Central memory CD4-positive, alpha-beta T cell (primary cell): Measurements from ENCODE around the gene POLD3.
A peak's percentile ranks its signal among the peaks of the same experiment; 100 is the strongest.

ENCODE experiments used
- DNase-seq: peaks from one replicate; pipeline ENCODE4 v3.0.0; 2022
- total RNA-seq, 3 experiments: gene quantifications; one replicate each; lab custom pipeline; 2026; lab: John Stamatoyannopoulos, UW

POLD3 gene
- 14.9 to 45.0 (median 28.5) reads per million in 3 experiments for total RNA-seq

GRCh38 chr11:74592441-74593362 is at the start of gene POLD3:
POLD3 (plus strand) TSS chr11:74592582; CDS start chr11:74592659, 77 bp downstream.
- peak; percentile 93 for DNase-seq

GRCh38 chr11:74543991-74544390 is 48.4 kb upstream of the POLD3 start:
- DNase-seq: no peak

- no peak for DNase-seq
Observed at GRCh38 chr11:74546752-74547151, 45.6 kb upstream of the POLD3 start.

- no peak for DNase-seq
Observed at GRCh38 chr11:74550991-74551753, 41.2 kb upstream of the POLD3 start.

- no peak for DNase-seq
Observed at GRCh38 chr11:74551754-74552145, 40.6 kb upstream of the POLD3 start.

- DNase-seq: no peak
Observed at GRCh38 chr11:74557526-74557925, 34.9 kb upstream of the POLD3 start.

GRCh38 chr11:74559110-74559933 is 33.1 kb upstream of the POLD3 start:
- no peak for DNase-seq

GRCh38 chr11:74559934-74560309 is 32.5 kb upstream of the POLD3 start:
- no peak for DNase-seq

- DNase-seq: no peak
Observed at GRCh38 chr11:74566146-74566960, 26.0 kb upstream of the POLD3 start.

- DNase-seq: no peak
Observed at GRCh38 chr11:74568028-74568427, 24.4 kb upstream of the POLD3 start.

- DNase-seq: no peak
Observed at GRCh38 chr11:74570266-74571061, 21.9 kb upstream of the POLD3 start.

- DNase-seq: no peak
Observed at GRCh38 chr11:74571062-74571399, 21.4 kb upstream of the POLD3 start.

GRCh38 chr11:74572349-74572748 is 20.0 kb upstream of the POLD3 start:
- no peak for DNase-seq

GRCh38 chr11:74574563-74574962 is 17.8 kb upstream of the POLD3 start:
- no peak for DNase-seq

GRCh38 chr11:74575999-74576398 is 16.4 kb upstream of the POLD3 start:
- no peak for DNase-seq

- no peak for DNase-seq
Observed at GRCh38 chr11:74577181-74577580, 15.2 kb upstream of the POLD3 start.

GRCh38 chr11:74577624-74578396 is 14.6 kb upstream of the POLD3 start:
- DNase-seq: no peak

- no peak for DNase-seq
Observed at GRCh38 chr11:74579577-74580270, 12.7 kb upstream of the POLD3 start.

GRCh38 chr11:74581954-74582547 is 10.3 kb upstream of the POLD3 start:
- DNase-seq: no peak
